GM18498 (cell line): ENCODE results near the gene FMO2.
"Not testable (repeated sequence)": the region's sequence is repeated elsewhere in the genome, so short reads cannot be mapped to it uniquely, and the experiment has no call there.

ENCODE experiments used
- ATAC-seq: cut with Tn5 transposase; IDR thresholded peaks from one replicate; pipeline ENCODE4 v1.9.1; 2021; ENCODE audit warnings: mild to moderate bottlenecking, moderate library complexity; ENCODE audit not compliant: unreplicated experiment

Gene FMO2

DNA sequence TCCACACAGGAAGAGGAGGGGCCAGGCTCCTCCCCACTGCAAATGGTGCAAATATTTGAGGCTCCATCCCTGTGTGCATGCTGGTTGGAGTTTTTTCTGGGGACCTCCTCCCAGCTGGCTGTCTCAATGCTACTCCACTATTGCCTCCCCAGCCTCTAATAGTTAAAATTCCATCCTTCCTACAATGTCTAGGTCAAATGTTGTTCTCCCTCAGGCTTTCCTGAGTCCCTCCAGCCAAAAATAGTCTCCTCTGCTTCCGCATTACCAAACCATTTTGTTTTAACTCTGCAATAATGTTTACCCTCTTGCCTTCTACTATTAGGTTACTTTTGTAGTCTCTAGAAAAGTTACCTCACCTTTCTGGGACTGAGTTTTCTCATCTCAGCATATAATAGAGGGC is 33.6 kb downstream of the FMO2 start:
- ATAC-seq, result no peak

DNA sequence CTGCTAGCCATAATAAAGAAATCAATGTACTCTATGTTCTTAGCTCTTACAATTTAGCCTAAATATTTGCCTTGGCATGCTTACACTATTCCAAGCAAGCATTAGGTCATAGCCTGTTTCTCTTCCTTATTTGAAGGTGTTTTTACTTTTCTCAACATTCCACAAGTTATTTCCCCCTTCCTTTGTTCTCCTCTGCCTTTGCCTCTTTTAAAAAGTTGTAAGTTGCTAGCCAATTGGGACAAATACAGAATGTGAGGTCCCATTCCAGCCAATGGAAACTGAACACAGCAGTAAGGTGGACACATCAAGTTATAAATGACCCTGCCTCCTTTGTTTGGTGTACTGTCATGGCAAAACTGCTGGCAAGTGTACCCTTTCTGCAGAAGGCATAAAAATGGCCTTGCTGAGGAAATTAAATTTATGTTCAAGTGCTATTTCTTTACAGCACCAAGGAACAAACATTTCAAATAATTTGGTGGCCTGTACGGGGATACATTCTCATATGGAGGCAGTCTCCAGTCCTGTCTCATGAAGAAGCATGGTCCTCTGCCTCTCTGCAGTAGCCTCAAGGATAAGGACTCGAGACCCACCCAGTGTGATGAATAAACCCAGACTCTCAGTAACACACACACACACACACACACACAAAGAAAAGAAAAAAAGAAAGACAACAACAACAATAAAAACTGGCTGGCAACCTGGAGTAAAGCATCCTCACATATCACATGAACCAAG is 34.4 kb downstream of the FMO2 start:
- ATAC-seq, result no peak

- no peak for ATAC-seq
Observed at GRCh38 chr1:171220081-171220420, 35.0 kb downstream of the FMO2 start.

- ATAC-seq, result no peak
Observed at GRCh38 chr1:171220581-171221054, 35.5 kb downstream of the FMO2 start.

DNA sequence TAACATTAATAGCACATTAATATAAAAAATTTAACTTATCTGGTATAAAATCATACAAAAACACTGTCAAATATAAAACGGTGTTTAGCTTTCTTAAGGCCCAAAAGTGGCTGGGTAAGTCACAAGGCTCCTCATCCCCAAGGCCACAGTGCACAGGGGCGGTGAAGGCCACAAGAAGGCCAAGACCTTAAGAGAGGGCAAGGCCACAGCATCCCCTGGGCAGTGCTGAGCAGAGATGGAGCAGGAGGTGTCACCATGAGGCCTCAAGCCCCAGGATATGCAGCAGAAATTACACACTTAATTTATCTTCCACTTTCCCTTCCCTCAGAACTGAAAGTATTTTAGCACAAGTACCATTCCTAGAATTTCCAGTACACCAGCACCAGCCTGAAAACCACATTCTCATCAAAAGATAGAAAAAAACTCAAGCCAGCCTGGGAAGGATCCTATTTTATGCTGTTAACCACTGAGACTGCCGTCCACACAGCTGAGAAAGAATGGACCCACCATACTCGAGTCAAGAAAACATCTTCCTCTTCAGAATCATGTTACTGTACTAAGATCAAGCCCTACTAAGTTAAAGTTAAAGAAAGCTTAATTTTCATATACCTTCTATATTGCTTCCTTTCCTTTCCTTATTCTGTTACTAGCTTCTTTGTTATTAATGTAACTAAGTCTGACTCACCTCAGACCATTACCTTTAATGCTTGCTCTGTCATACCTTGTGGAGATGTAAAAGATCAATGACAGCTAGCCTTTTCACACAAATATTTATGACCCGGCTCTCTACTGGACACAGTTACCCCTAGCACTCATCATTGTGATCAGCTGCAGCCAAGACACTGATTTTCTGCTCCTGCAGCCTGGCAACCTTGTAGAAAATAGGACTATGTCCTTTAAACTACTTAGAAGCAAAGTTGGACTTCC is 36.8 kb downstream of the FMO2 start:
- ATAC-seq, result no peak

DNA sequence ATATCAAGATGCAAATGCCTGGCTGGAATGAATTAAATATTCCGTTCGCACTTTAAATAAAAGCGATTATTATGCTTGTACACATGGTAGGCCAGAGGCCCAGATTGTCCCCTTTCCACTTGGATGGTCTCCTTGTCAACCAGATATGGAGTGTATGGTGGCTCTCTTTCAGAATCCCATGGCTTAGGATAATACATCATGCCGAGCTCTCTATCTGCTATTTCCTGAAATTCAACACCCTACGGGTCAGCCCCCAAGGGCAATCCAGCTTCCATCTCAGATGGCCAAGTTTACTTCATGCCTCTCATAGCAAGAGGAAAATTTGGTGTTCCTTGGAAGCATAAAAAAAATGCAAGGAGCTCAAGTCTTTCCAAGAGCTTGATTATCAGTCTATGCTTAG is 37.8 kb downstream of the FMO2 start:
- no peak for ATAC-seq

DNA sequence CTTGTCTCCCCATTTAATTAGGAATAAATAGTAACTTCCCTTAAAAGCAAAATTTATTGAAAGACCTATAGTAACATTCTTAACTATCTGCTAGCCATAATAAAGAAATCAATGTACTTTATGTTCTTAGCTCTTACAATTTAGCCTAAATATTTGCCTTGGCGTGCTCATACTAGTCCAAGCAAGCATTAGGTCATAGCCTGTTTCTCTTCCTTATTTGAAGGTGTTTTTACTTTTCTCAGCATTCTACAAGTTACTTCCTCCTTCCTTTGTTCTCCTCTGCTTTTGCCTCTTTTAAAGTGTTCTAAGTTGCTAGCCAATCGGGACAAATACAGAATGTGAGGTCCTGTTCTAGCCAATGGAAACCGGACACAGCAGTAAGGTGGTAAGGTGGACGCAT is 39.2 kb downstream of the FMO2 start:
- not testable (repeated sequence) for ATAC-seq

DNA sequence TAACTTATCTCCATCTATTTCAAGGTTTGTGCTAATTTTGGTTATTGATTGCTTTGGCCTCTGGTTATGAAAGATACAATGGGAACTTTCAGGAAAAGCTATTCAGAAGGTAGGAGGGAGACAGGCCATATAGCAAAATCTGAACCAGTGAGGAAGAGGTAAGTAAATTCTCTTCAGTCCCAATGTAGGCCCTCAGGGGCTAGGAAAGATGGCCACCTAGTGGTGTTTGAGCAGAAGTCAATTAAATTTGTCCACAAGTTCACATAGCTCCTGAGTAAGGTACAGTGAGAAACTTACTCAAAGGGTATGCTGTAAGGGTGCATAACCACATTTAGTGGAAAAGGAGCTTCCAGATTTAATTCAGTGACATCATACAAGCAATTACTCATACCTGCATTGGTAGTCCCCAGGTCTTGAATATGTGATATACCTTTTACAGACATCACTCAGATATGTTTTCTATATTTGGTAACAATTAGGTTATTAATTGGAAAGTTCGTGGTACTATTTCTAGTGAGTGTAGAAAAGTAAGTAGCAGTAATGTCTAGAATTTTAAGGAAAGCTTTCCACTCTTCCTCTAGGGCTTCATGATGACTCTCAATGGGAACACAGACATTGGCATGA is 41.8 kb downstream of the FMO2 start:
- peak; percentile 95 for ATAC-seq

- ATAC-seq, result no peak
Observed at GRCh38 chr1:171231326-171231725, 46.2 kb downstream of the FMO2 start.

GRCh38 chr1:171233183-171233582 is 48.1 kb downstream of the FMO2 start:
- no peak for ATAC-seq

DNA sequence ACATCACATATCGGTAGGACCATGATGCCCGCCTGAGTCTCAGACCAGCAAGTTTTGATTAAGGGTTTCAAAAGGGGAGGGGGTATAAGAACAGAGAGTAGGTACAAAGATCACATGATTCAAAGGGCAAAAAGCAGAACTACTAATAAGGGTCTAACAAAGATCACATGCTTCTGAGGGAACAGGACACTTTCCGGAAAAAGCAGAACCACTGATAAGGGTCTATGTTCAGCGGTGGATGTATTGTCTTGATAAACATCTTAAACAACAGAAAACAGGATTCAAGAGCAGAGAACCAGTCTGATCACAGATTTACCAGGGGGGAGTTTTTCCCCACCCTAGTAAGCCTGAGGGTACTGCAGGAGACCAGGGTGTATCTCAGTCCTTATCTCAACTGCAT is 51.1 kb downstream of the FMO2 start:
- ATAC-seq, result not testable (repeated sequence)

- no peak for ATAC-seq
Observed at GRCh38 chr1:171243878-171244277, 58.8 kb downstream of the FMO2 start.

- peak; percentile 85 for ATAC-seq
Observed at GRCh38 chr1:171245458-171246064, 60.5 kb downstream of the FMO2 start.

DNA sequence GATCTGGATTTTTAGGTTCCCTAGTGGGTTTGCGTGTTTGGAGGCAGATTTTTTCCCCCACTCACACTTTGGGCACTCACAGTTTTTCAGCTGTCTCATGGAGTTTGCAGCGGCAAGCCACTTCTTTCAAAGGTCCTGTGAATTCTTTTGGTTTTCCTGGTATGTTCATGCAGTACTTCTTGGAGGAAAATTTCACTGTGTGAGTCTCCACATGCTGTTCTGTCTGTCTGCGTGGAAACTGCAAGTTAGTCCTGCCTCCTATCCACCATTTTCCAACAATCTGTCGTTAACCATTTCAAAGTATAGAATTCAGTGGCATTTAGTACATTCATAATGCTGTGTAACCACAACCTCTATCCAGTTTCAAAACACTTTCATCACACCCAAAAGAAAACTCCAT is 62.4 kb downstream of the FMO2 start:
- no peak for ATAC-seq

- no peak for ATAC-seq
Observed at GRCh38 chr1:171248302-171248701, 63.2 kb downstream of the FMO2 start, which contains the start of gene FMO1. Gene FMO1 (plus strand): TSS chr1:171248494. CDS start chr1:171258088, 9,594 bp downstream.

DNA sequence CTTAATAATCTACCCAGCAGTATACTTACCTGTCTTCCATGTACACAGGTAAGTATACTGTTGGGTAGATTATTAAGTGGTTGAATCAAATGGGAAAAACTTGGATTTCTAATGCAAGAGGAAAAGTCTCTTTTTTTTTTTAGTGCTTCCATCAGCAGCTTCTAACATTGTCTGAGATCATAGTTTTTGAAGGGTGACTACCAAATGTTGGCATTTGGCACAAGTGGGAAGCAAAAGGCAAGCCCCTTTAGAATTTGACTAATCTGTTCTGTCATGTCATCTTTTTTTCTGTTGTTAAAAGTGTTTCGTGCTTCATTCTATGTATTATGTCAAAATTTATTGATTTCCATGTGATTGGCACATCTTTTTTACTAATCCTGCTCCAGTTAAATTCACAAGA is 63.7 kb downstream of the FMO2 start:
- no peak for ATAC-seq

DNA sequence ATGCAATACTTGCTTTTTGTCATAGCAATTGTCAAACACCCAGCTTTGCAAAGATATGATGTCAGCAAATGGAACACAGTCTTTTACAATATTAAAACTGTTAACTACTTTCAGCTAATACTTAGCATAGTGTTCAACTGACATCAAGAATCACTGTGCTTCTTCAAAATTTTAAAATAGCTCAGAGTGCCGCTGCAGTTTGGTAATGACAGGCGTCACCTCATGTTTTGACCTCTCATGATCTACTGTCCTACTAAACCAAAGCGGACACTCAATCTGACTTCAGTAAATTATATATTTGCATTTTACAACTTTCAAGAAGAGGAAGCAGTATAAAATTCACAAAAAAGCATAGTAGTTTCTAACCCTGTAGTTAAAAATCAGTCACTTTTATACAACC is 65.2 kb downstream of the FMO2 start:
- no peak for ATAC-seq

GRCh38 chr1:171251042-171251951 is 66.2 kb downstream of the FMO2 start:
- peak; percentile 66 for ATAC-seq

- no peak for ATAC-seq
Observed at GRCh38 chr1:171251952-171252300, 66.8 kb downstream of the FMO2 start.

GRCh38 chr1:171252482-171252881 is 67.4 kb downstream of the FMO2 start:
- peak; percentile 93 for ATAC-seq
